HepG2 (cell line): Measurements from ENCODE around the gene COMMD10. TPM values are rescaled to one million over a fixed set of nuclear protein-coding genes. Genes with fewer than 3 reads are reported as not detected.

Experiments
- CCAR2 ChIP-seq: fragments of 200-400 bp; formaldehyde crosslinking; optimal IDR thresholded peaks from 2 replicates; pipeline ENCODE3; 2018; ENCODE audit warnings: low read depth, mild to moderate bottlenecking, low read length, moderate library complexity
- CENPX ChIP-seq: sonication (generic); formaldehyde crosslinking; IDR thresholded peaks from 2 replicates; pipeline ENCODE4 v1.9.0; 2021; ENCODE audit warnings: mild to moderate bottlenecking, missing genetic modification reagents, moderate library complexity
- KLF16 ChIP-seq, 2 experiments: sonication (generic) in 1 of 2; formaldehyde crosslinking in 1 of 2; IDR thresholded peaks; 2 replicates each; pipeline versions ENCODE4 v1.6.1 to v1.8.0; 2016 to 2023; ENCODE audit warnings: missing genetic modification reagents in 2 of 2, missing compliant biosample characterization in 1 of 2
- MLXIP ChIP-seq: sonication (generic); formaldehyde crosslinking; IDR thresholded peaks from 2 replicates; pipeline ENCODE4 v1.9.0; 2021; ENCODE audit warnings: missing genetic modification reagents, borderline replicate concordance
- NCOR1 ChIP-seq: fragments of 200-600 bp; sonication (generic); IDR thresholded peaks from 2 replicates; pipeline ENCODE4 v1.7.0; 2017; ENCODE audit warnings: antibody characterized with exemption, low read length, borderline replicate concordance
- RBAK ChIP-seq: sonication (generic); formaldehyde crosslinking; IDR thresholded peaks from 2 replicates; pipeline ENCODE4 v1.5.1; 2020; ENCODE audit warnings: mild to moderate bottlenecking, missing genetic modification reagents
- TEAD3 ChIP-seq: optimal IDR thresholded peaks from 2 replicates; pipeline ENCODE3; 2016; ENCODE audit warnings: borderline replicate concordance
- TFAP4 ChIP-seq: sonication (generic); IDR thresholded peaks from 2 replicates; pipeline ENCODE4 v1.6.1; 2016; ENCODE audit warnings: low read depth, borderline replicate concordance
- ZNF253 ChIP-seq: sonication (generic); formaldehyde crosslinking; IDR thresholded peaks from 2 replicates; pipeline ENCODE4 v1.8.0; 2022; ENCODE audit warnings: mild to moderate bottlenecking, missing genetic modification reagents, borderline replicate concordance
- ZNF318 ChIP-seq: sonication (generic); formaldehyde crosslinking; IDR thresholded peaks from 2 replicates; pipeline ENCODE4 v1.4.0; 2020; ENCODE audit warnings: mild to moderate bottlenecking, missing genetic modification reagents
- ZNF660 ChIP-seq: sonication (generic); formaldehyde crosslinking; IDR thresholded peaks from 2 replicates; pipeline ENCODE4 v1.5.1; 2020; ENCODE audit warnings: mild to moderate bottlenecking, low read depth, missing genetic modification reagents, borderline replicate concordance
- polyA plus RNA-seq, 8 experiments: library from polyadenylated mRNA; depleted of rRNA in 3 of 8; stranded (reverse) in 7 of 8; unstranded in 1 of 8; fragments of >200 nt; fragmentation: Illumina TruSeq in 4 of 8; extraction: Trizol in 4 of 8; gene quantifications; 2 replicates each; pipeline versions ENCODE4 v1.2.1 to v1.2.3, GENCODE V29; 2011 to 2016; ENCODE audit warnings: low read depth in 4 of 8, missing spikeins in 1 of 8, mixed read lengths in 1 of 8; ENCODE audit not compliant: insufficient read depth in 1 of 8
- total RNA-seq, 5 experiments: library from RNA; depleted of rRNA; stranded (reverse); fragments of >200 nt; fragmentation: Illumina TruSeq; extraction: Trizol; gene quantifications; 2 replicates each; pipeline ENCODE4 v1.2.3, GENCODE V29; 2016; ENCODE audit warnings: low read depth in 1 of 5
- TF ChIP-seq, protein P1 (sequence below): sonication (generic); formaldehyde crosslinking; IDR thresholded peaks from 2 replicates; pipeline ENCODE4 v1.5.0; 2020; ENCODE audit warnings: missing genetic modification reagents
- TF ChIP-seq, protein P2 (sequence below): sonication (generic); formaldehyde crosslinking; IDR thresholded peaks from 2 replicates; pipeline ENCODE4 v1.8.1; 2023; ENCODE audit warnings: mild to moderate bottlenecking, inconsistent platforms, moderate library complexity, missing genetic modification reagents, borderline replicate concordance

The COMMD10 gene
- total and polyA plus RNA-seq, 2 of the 13 experiments (the other 11 are each of a cell fraction or from before 2014, with no cell fraction given) = 16.9 to 39.3 TPM

DNA sequence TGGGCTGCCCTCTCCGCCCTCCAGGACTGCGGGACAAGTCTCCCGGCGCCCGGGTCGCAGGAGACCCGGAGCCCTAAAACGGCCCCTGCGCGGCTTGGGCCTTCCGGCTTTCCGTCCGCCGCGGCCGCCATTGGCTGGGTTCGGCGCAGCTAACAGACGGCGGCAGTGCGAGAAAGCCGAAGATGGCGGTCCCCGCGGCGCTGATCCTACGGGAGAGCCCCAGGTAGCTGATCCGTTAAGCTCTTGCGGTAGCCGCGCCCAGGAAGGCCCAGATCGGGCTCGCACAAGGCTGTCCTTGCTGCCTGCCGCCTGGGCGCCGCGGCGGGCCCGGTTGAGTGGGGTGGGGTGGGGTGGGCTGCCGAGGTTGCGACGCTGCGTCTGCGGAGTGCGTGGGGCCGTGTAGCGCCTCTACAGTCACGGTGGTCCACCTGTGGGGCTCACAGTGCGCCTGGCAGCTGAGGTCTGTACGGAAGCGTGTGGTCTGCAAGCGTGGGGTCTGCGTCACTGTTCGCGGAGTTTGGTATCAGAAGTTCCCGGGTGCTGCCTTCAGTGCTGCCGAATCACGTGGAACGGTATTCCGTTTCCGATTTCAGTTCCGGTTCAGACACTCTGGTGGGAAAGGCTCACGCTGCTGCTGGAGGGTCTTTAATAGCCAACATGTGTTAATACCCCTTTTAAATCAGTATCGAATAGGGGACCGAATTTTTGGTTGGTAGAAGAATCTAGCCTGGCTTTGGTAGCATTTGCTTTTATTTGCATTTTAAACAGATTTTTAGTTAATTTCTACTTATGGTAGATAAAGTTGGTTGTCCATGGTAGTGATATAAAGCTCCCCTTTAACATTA lies at the start of gene COMMD10 (continued):
- TF ChIP-seq ZNF318 (CRISPR knock-in tag) = no peak
- TF ChIP-seq RBAK (CRISPR knock-in tag) = no peak
- no peak for TF ChIP-seq CCAR2
- TF ChIP-seq NCOR1 = no peak
- TF ChIP-seq, protein P1, sequence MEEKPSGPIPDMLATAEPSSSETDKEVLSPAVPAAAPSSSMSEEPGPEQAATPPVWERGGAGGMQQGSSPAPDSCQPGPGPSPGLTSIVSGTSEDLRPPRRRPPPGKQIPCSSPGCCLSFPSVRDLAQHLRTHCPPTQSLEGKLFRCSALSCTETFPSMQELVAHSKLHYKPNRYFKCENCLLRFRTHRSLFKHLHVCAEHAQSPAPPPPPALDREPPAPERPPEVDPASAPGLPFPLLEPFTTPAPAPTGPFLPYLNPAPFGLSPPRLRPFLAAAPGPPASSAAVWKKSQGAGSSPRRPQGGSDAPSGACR (CRISPR knock-in tag) = 0 out of 2 replicates have a peak, but pooled peaks have one; percentile 31
- no peak for TF ChIP-seq TFAP4
- no peak for TF ChIP-seq CENPX (CRISPR knock-in tag)
- TF ChIP-seq, protein P2, sequence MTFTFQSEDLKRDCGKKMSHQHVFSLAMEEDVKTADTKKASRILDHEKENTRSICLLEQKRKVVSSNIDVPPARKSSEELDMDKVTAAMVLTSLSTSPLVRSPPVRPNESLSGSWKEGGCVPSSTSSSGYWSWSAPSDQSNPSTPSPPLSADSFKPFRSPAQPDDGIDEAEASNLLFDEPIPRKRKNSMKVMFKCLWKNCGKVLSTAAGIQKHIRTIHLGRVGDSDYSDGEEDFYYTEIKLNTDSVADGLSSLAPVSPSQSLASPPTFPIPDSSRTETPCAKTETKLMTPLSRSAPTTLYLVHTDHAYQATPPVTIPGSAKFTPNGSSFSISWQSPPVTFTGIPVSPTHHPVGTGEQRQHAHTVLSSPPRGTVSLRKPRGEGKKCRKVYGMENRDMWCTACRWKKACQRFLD = peak; percentile 79; the same call in 1 of the 2 replicates
- peak in 1 of 2 experiments; percentile 73; a peak in 1 of 4 replicates for TF ChIP-seq KLF16 (CRISPR knock-in tag; IDR thresholded peaks at IDR 0.05)
- TF ChIP-seq TEAD3 (CRISPR knock-in tag) = peak; percentile 53
- TF ChIP-seq ZNF253 (CRISPR knock-in tag) = no peak
- TF ChIP-seq ZNF660 = no peak
- TF ChIP-seq MLXIP (CRISPR knock-in tag) = no peak
